ENCODE measurements around the gene CEP41. TPM values are rescaled to one million over a fixed set of nuclear protein-coding genes. Genes with fewer than 3 reads are reported as not detected.

Gene CEP41
- total and polyA plus RNA-seq, 7 donors, result 2.4 to 4.6 (median 3.4) TPM

- Histone ChIP-seq H3K27me3 (ENCODE audit: insufficient read depth in 3 of 3, low read length in 2 of 3) (no peaks in the 10 kb centered on the region), H3K27ac (no peak overlapping the region), H3K36me3 (ENCODE audit: insufficient read depth in 1 of 2, low read depth in 1 of 2) (no peaks in the 10 kb centered on the region), H3K4me3 (no peak overlapping the region), H3K9me3 (no peaks in the 10 kb centered on the region), H3K4me1 (no peaks in the 10 kb centered on the region)
- ATAC-seq (no peak), DNase-seq (no peak)
- intact Hi-C loops (cut with DNase I), result no loop called here
- TF ChIP-seq CTCF (IDR thresholded peaks at IDR 0.05), result no peak
- WGBS, 3 donors, result 64 to 69% (median 68%) methylated on average over 7 of the region's 7 CpGs
These were observed 35.0 kb upstream of the CEP41 start for GRCh38 chr7:130475776-130476175.

GRCh38 chr7:130473876-130474275 lies 33.1 kb upstream of the CEP41 start:
- Histone ChIP-seq H3K27ac (no peak overlapping the region), H3K4me3 (no peak overlapping the region), H3K4me1 (no peaks in the 10 kb centered on the region), H3K9me3 (no peaks in the 10 kb centered on the region), H3K36me3 (ENCODE audit: insufficient read depth in 1 of 2, low read depth in 1 of 2) (no peaks in the 10 kb centered on the region), H3K27me3 (ENCODE audit: insufficient read depth in 3 of 3, low read length in 2 of 3) (no peaks in the 10 kb centered on the region)
- intact Hi-C loops (cut with DNase I), result no loop called here
- no peak for TF ChIP-seq CTCF (IDR thresholded peaks at IDR 0.05)
- DNase-seq (no peak), ATAC-seq (no peak)
- WGBS, 3 donors, result 55 to 69% (median 57%) methylated on average over 4 of the region's 4 CpGs

GRCh38 chr7:130473289-130473688 lies 32.5 kb upstream of the CEP41 start:
- H3K4me1 ChIP-seq, result no peaks in the 10 kb centered on the region
- no peaks in the 10 kb centered on the region for H3K27me3 ChIP-seq (ENCODE audit: insufficient read depth in 3 of 3, low read length in 2 of 3)
- ATAC-seq, result no peak
- H3K27ac ChIP-seq, result no peak overlapping the region
- no peaks in the 10 kb centered on the region for H3K9me3 ChIP-seq
- no peak for TF ChIP-seq CTCF (IDR thresholded peaks at IDR 0.05)
- no peak overlapping the region for H3K4me3 ChIP-seq
- DNase-seq, result no peak
- no peaks in the 10 kb centered on the region for H3K36me3 ChIP-seq (ENCODE audit: insufficient read depth in 1 of 2, low read depth in 1 of 2)
- intact Hi-C loops (cut with DNase I), result no loop called here

- Histone ChIP-seq H3K9me3 (no peaks in the 10 kb centered on the region), H3K27ac (no peak overlapping the region), H3K4me3 (no peak overlapping the region), H3K27me3 (ENCODE audit: insufficient read depth in 3 of 3, low read length in 2 of 3) (no peaks in the 10 kb centered on the region), H3K36me3 (ENCODE audit: insufficient read depth in 1 of 2, low read depth in 1 of 2) (no peaks in the 10 kb centered on the region), H3K4me1 (no peaks in the 10 kb centered on the region)
- intact Hi-C loops (cut with DNase I), result no loop called here
- WGBS, 3 donors, result 85 to 87% (median 86%) methylated on average over 2 of the region's 2 CpGs
- no peak for ATAC-seq
- no peak for TF ChIP-seq CTCF (IDR thresholded peaks at IDR 0.05)
- DNase-seq, result no peak
These were observed 31.2 kb upstream of the CEP41 start for GRCh38 chr7:130471974-130472373.

GRCh38 chr7:130468612-130469011 lies 27.8 kb upstream of the CEP41 start:
- TF ChIP-seq CTCF (IDR thresholded peaks at IDR 0.05), result no peak
- H3K9me3 ChIP-seq, result no peaks in the 10 kb centered on the region
- H3K27me3 ChIP-seq (ENCODE audit: insufficient read depth in 3 of 3, low read length in 2 of 3), result no peaks in the 10 kb centered on the region
- whole genome bisulfite sequencing, 3 donors, result 88 to 93% (median 90%) methylated on average over 1 of the region's 1 CpG
- no peak for ATAC-seq
- H3K4me3 ChIP-seq, result no peak overlapping the region
- no peaks in the 10 kb centered on the region for H3K36me3 ChIP-seq (ENCODE audit: insufficient read depth in 1 of 2, low read depth in 1 of 2)
- no peak overlapping the region for H3K27ac ChIP-seq
- intact Hi-C loops (cut with DNase I), result no loop called here
- H3K4me1 ChIP-seq, result no peaks in the 10 kb centered on the region
- no peak for DNase-seq

Data from psoas muscle (tissue), 8 donors.